Stomach smooth muscle (tissue), 2 donors: ENCODE data around the gene VPS13D.

ENCODE experiments used
- H3K27ac ChIP-seq: one replicate; pipeline ENCODE4 v1.7.0; 2013; ENCODE audit warnings: mild to moderate bottlenecking, low read length, inconsistent platforms
- H3K27me3 ChIP-seq, 2 donors: one replicate each; pipeline ENCODE4 v1.7.0; 2013; ENCODE audit warnings: low read length in 2 of 2; ENCODE audit not compliant: insufficient read depth in 2 of 2, control insufficient read depth in 1 of 2
- H3K36me3 ChIP-seq, 2 donors: one replicate each; pipeline ENCODE4 v1.7.0; 2013; ENCODE audit warnings: low read length in 2 of 2; ENCODE audit not compliant: control insufficient read depth in 2 of 2, insufficient read depth in 2 of 2
- H3K4me1 ChIP-seq: one replicate; pipeline ENCODE4 v1.7.0; 2013; ENCODE audit warnings: low read length; ENCODE audit not compliant: control insufficient read depth, insufficient read depth
- H3K4me3 ChIP-seq, 2 donors: one replicate each; pipeline ENCODE4 v1.7.0; 2013; ENCODE audit warnings: low read length in 2 of 2
- H3K9ac ChIP-seq, 2 donors: one replicate each; pipeline ENCODE4 v1.7.0; 2013; ENCODE audit warnings: low read length in 2 of 2, mild to moderate bottlenecking in 1 of 2
- H3K9me3 ChIP-seq, 2 donors: one replicate each; pipeline ENCODE4 v1.7.0; 2013; ENCODE audit warnings: low read length in 2 of 2; ENCODE audit not compliant: control insufficient read depth in 2 of 2
- donor health status: healthy.
- donor health status: Pancreatic carcinoma.

Gene VPS13D

GRCh38 chr1:12460121-12460520, 230.3 kb downstream of the VPS13D start:
- no peaks in the 10 kb centered on the region for H3K27me3 ChIP-seq
- H3K9me3 ChIP-seq, result no peaks in the 10 kb centered on the region
- H3K9ac ChIP-seq, result no peak overlapping the region
- peaks cover 0 to 3% of the 10 kb centered on the region in 2 donors for H3K36me3 ChIP-seq
- peaks cover 71% of the 10 kb centered on the region for H3K4me1 ChIP-seq
- H3K27ac ChIP-seq, result peak overlapping the region; percentile 60
- H3K4me3 ChIP-seq, result no peak overlapping the region

GRCh38 chr1:12460911-12461621, 231.2 kb downstream of the VPS13D start:
- H3K4me1 ChIP-seq, result peaks cover 73% of the 10 kb centered on the region
- H3K27ac ChIP-seq, result peak overlapping the region; percentile 72
- H3K27me3 ChIP-seq, result no peaks in the 10 kb centered on the region
- peaks cover 0 to 3% of the 10 kb centered on the region in 2 donors for H3K36me3 ChIP-seq
- H3K9ac ChIP-seq, result peak overlapping the region in 1 of 2 donors; percentile 21
- H3K9me3 ChIP-seq, result no peaks in the 10 kb centered on the region
- H3K4me3 ChIP-seq, result peak overlapping the region in 1 of 2 donors; percentile 30

- no peaks in the 10 kb centered on the region for H3K27me3 ChIP-seq
- no peak overlapping the region for H3K9ac ChIP-seq
- peaks cover 70% of the 10 kb centered on the region for H3K4me1 ChIP-seq
- no peak overlapping the region for H3K4me3 ChIP-seq
- no peaks in the 10 kb centered on the region for H3K9me3 ChIP-seq
- H3K36me3 ChIP-seq, result peaks cover 0 to 3% of the 10 kb centered on the region in 2 donors
- peak overlapping the region; percentile 72 for H3K27ac ChIP-seq
Measured at GRCh38 chr1:12461754-12462153, 231.9 kb downstream of the VPS13D start.

GRCh38 chr1:12462586-12462985, 232.8 kb downstream of the VPS13D start:
- Histone ChIP-seq H3K27me3 (no peaks in the 10 kb centered on the region), H3K36me3 (peaks cover 0 to 3% of the 10 kb centered on the region in 2 donors), H3K27ac (peak overlapping the region; percentile 72), H3K4me3 (no peak overlapping the region), H3K4me1 (peaks cover 62% of the 10 kb centered on the region), H3K9me3 (no peaks in the 10 kb centered on the region), H3K9ac (no peak overlapping the region)

GRCh38 chr1:12464045-12464461, 234.2 kb downstream of the VPS13D start:
- peaks cover 50% of the 10 kb centered on the region for H3K4me1 ChIP-seq
- H3K9me3 ChIP-seq, result no peaks in the 10 kb centered on the region
- peak overlapping the region; percentile 42 for H3K27ac ChIP-seq
- H3K4me3 ChIP-seq, result no peak overlapping the region
- peaks cover 0 to 3% of the 10 kb centered on the region in 2 donors for H3K36me3 ChIP-seq
- H3K9ac ChIP-seq, result no peak overlapping the region
- no peaks in the 10 kb centered on the region for H3K27me3 ChIP-seq

DNA sequence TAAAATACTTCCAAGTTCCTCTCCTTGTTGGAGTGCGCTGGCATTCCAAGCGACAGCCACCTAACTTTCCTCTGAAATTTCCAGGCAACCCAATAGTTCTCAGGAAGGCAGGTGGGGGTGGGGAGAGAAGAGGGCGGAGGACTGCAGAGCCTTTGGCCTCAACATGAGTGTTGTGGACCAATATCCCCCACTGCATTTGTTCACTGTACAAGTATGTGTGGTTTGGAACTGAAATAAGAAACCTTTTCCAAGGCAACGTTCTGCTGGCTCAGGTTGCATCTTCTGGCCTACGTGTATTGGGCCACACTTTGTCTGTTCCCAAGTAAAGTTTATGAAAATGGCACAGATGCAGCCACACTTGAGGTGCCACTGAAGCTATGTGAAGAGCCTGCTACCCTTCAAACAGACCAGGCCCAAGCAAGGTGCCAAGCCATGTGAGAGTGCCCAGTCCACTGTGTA, 234.8 kb downstream of the VPS13D start:
- H3K9ac ChIP-seq, result no peak overlapping the region
- H3K4me1 ChIP-seq, result peaks cover 51% of the 10 kb centered on the region
- H3K27me3 ChIP-seq, result no peaks in the 10 kb centered on the region
- peaks cover 0 to 3% of the 10 kb centered on the region in 2 donors for H3K36me3 ChIP-seq
- H3K27ac ChIP-seq, result peak overlapping the region; percentile 42
- no peak overlapping the region for H3K4me3 ChIP-seq
- H3K9me3 ChIP-seq, result no peaks in the 10 kb centered on the region

DNA sequence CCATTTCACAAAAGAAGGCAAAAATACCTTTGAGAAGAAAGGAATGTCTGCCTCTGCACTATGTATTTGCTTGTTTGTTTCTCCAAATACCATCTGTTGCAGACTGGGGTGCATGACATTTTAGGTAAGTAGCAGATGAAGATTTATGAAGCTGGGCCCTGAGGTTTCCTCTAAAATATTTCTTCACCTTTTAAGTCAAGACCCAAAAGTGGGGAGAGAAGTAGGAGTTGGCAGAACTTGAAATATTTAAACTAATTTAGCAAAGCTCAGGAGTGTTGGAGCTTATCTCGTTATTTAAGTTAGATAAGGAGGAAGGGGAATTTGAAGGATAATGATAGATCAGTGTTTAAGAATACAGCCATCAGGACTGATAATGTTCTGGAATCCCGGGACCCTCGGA, 235.3 kb downstream of the VPS13D start:
- no peak overlapping the region for H3K4me3 ChIP-seq
- no peaks in the 10 kb centered on the region for H3K9me3 ChIP-seq
- peak overlapping the region; percentile 42 for H3K27ac ChIP-seq
- H3K27me3 ChIP-seq, result no peaks in the 10 kb centered on the region
- H3K4me1 ChIP-seq, result peaks cover 51% of the 10 kb centered on the region
- H3K36me3 ChIP-seq, result peaks cover 0 to 3% of the 10 kb centered on the region in 2 donors
- H3K9ac ChIP-seq, result no peak overlapping the region

GRCh38 chr1:12466816-12467215, 237.0 kb downstream of the VPS13D start:
- peaks cover 43% of the 10 kb centered on the region for H3K4me1 ChIP-seq
- H3K27ac ChIP-seq, result no peak overlapping the region
- peaks cover 0 to 3% of the 10 kb centered on the region in 2 donors for H3K36me3 ChIP-seq
- H3K27me3 ChIP-seq, result no peaks in the 10 kb centered on the region
- H3K9me3 ChIP-seq, result no peaks in the 10 kb centered on the region
- no peak overlapping the region for H3K9ac ChIP-seq
- no peak overlapping the region for H3K4me3 ChIP-seq

DNA sequence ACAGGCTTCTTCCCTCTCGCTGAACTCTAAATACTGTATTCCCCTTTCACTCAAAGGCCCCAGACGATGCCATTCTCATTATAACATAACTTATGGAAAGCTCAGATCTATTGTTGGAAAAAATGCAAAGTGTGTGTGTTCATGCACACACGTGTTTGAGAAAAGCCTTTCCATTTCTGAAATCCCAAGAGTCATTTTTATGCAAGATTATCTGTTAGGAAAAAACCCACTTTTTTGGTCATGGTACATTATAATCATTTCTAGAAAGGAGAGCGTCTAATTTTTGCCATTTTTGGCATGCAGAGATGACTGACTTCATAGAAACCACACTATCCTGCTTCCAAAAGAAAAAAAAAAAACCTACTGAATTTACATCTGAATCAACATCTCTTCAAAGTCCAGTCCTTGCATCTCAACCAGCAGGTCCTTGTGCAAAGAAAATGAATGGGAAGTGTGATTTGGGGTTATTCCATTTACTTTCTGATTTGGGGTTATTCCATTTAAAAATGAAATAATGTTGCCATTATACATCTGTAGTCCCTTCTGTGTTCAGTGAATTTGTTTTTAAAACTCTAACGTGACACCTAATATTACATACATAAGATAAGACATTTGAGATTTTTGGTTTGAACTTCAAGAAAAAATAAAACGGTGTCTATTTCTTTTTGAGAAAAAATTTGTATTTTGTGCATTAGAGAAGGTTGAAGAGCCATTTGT, 237.9 kb downstream of the VPS13D start:
- Histone ChIP-seq H3K9me3 (no peaks in the 10 kb centered on the region), H3K36me3 (no peaks in the 10 kb centered on the region), H3K27me3 (no peaks in the 10 kb centered on the region), H3K27ac (no peak overlapping the region), H3K4me3 (no peak overlapping the region), H3K4me1 (peaks cover 36% of the 10 kb centered on the region), H3K9ac (no peak overlapping the region)

- peaks cover 36% of the 10 kb centered on the region for H3K4me1 ChIP-seq
- no peak overlapping the region for H3K4me3 ChIP-seq
- H3K9ac ChIP-seq, result no peak overlapping the region
- H3K9me3 ChIP-seq, result no peaks in the 10 kb centered on the region
- H3K27ac ChIP-seq, result no peak overlapping the region
- no peaks in the 10 kb centered on the region for H3K27me3 ChIP-seq
- no peaks in the 10 kb centered on the region for H3K36me3 ChIP-seq
Measured at GRCh38 chr1:12468323-12468722, 238.5 kb downstream of the VPS13D start.

DNA sequence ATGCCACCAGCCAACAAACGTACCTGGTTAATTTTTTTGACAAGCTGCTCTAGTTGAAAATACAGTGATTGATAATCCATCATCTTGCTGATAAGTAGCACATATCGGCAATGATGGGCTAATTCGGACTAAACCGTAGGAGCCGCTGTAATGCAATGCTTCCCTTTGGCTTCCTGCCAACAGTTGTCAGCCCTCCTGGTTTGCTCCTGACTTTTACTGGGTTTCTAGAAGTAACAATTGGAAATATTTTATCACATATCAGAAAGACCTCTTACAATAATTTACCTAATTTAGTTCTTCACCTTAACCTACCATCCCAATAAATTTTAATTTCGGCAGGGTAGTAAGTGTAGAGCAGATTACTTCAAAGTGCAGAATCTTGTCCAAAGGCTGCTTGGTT, 239.7 kb downstream of the VPS13D start:
- no peaks in the 10 kb centered on the region for H3K9me3 ChIP-seq
- H3K27me3 ChIP-seq, result no peaks in the 10 kb centered on the region
- peaks cover 36% of the 10 kb centered on the region for H3K4me1 ChIP-seq
- H3K36me3 ChIP-seq, result no peaks in the 10 kb centered on the region
- no peak overlapping the region for H3K4me3 ChIP-seq
- H3K9ac ChIP-seq, result no peak overlapping the region
- H3K27ac ChIP-seq, result no peak overlapping the region
